ENCODE data around the gene BLZF1. TPM values are rescaled to one million over a fixed set of nuclear protein-coding genes. Genes with fewer than 3 reads are reported as not detected.
"Not testable (repeated sequence)": the region's sequence is repeated elsewhere in the genome, so short reads cannot be mapped to it uniquely, and the experiment has no call there.

The BLZF1 gene
- polyA plus RNA-seq, 3 donors: 4.4 to 15.1 (median 9.1) TPM

DNA sequence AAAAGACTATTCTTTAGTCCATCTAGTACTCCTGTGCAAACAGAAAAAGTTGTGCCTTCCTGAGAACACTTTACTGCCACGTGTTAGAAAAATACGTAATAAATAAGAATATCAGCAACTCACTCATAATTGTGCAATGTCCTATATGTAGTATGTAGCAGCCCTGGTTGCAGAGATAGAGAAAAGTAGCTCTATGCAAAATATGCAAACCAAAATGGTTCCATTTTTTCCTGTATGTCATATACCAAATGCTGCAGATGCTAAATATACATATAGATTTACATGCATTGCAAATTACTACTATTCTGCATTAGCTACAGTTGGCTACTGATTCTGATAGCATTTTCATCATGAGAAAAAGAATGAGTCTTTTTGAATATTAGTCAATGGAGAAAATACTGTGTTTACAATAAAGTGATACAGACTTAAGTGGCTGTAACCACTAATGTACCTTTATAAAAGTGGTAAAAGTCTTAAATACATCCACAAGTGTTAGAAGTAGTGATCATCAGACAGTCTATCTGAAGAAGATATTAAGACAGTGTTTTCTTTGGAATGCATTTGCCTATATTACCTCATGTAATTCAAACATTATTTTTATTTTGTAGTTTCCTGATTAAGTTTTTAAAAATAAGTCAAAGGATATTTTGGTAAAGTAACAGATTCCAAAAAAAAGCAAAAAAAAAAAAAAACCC is 20.2 kb upstream of the BLZF1 start:
- WGBS, 3 donors: 72 to 78% (median 75%) methylated on average over 2 of the region's 2 CpGs

GRCh38 chr1:169348383-169349036 is 19.5 kb upstream of the BLZF1 start:
- no peak overlapping the region for H3K27ac ChIP-seq (ENCODE audit: low read depth, low read length)
- WGBS, 3 donors: 42 to 50% (median 48%) methylated on average over 5 of the region's 5 CpGs

More for the DNA sequence above, 20.2 kb upstream of the BLZF1 start:
- no peak overlapping the region for H3K27ac ChIP-seq (ENCODE audit: low read depth, low read length)

DNA sequence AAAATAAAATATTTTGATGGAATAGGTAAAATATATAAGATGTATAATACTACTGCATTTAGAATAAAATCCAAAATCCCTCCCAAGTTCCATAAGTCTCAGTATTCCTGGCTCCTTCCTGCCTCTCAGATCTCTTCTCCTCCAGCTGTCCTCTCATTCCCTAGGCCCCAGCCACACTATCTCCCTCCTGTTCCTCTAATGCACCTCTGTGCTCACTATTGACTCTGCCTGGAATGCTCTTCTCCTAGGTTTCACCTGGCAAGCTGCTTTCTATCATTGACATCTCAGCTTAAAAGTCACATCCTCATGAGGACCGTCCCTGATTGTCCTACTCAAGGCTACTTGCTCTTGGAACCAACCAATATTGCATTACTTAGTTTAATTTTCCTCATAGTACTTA is 7.6 kb upstream of the BLZF1 start:
- 93 to 97% (median 96%) methylated on average over 1 of the region's 1 CpG for WGBS, 3 donors
- no peak overlapping the region for H3K27ac ChIP-seq (ENCODE audit: low read depth, low read length)

DNA sequence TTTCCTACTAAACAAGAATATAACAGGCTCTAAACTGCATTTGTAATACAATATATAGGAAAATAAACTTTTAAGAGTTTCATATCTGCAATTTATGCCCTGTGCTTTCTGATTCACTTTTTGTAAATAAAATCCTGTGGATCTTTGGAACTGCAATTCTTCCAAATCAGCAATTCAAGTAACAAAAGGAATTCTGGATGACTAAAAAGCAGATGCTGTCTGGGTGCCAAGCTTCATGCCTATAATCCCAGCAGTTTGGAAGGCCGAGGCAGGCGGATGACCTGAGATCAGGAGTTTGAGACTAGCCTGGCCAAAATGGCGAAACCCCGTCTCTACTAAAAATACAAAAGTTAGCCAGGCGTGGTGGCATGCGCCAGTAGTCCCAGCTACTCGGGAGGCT is 6.7 kb upstream of the BLZF1 start:
- H3K27ac ChIP-seq (ENCODE audit: low read depth, low read length): no peak overlapping the region
- WGBS, 3 donors: 78 to 97% (median 90%) methylated on average over 7 of the region's 7 CpGs

DNA sequence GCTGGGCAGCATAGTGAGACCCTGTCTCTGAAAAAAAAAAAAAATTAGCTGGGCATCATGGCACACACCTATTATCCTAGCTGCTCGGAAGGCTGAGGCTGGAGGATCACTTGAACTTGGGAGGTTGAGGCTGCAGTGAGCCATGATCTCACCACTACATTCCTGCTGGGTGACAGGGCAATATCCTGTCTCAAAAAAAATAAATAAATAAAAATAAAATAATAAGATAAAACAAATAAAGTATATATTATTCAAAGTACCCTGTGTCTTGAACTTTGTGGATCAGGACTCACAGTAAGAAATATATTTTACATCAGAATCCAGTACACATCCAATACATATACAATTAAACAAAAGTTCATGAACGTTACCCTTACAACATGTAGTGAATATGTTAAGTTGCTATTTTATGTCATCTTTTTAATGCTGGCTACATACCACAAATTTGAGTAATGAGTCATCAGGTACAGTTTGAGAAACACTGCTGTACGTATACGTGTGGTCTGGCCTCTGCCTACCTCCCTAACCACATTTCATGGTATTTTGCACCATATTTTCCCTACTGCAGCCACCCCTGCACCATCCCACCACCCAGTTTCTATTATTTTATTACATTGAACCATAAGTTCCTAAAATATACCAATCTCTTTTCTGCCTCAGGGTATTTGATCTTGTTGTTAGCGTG is 4.8 kb upstream of the BLZF1 start:
- H3K27ac ChIP-seq (ENCODE audit: low read depth, low read length): no peak overlapping the region
- WGBS, 3 donors: 78 to 91% (median 80%) methylated on average over 5 of the region's 5 CpGs

DNA sequence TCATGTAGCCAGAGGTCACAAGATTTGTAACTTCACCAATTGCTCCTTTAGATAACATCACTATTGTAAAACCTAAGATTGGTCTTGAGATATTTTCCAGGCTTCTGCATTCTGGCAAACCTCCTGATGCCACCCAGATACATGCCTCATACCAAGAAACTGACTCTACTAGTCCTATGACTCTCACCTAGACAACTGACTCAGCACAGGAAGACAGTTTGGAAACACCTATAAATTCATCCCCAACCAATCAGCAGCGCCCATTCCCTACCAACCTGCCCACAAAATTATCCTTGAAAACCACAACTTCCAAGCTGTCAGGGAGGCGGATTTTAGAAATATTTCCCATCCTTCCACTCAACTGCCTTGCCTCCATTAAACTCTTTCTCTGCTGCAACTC is 3.0 kb upstream of the BLZF1 start:
- H3K27ac ChIP-seq (ENCODE audit: low read depth, low read length): no peak overlapping the region
- 94 to 97% (median 94%) methylated on average over 2 of the region's 2 CpGs for WGBS, 3 donors

- no peak overlapping the region for H3K27ac ChIP-seq (ENCODE audit: low read depth, low read length)
- 5 to 12% (median 11%) methylated on average over 15 of the region's 15 CpGs for WGBS, 3 donors
Observed at GRCh38 chr1:169367096-169367685, 804 bp upstream of the BLZF1 start.

DNA sequence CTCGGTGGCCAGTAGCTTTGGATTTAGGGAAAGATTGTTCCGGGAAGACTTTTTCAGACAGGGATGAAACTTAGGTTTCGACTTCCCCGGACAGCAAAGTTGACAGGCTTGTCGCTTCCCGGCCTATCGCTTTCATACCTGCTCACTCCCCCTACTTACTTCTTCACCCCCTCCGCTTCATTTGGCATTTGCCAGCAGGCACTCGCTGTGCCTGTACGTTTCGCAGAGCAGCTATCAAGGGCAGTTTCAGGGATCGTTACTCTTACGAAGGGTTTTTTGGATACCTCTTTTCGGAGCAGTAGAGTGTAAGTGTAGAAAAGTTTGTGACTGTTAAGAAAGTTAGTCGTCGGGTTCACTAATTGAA is 393 bp downstream of the BLZF1 start:
- 0% methylated on average over 16 of the region's 16 CpGs for WGBS, 3 donors
- no peak overlapping the region for H3K27ac ChIP-seq (ENCODE audit: low read depth, low read length)

GRCh38 chr1:169371404-169371803 is 3.4 kb downstream of the BLZF1 start:
- no peak overlapping the region for H3K27ac ChIP-seq (ENCODE audit: low read depth, low read length)
- 39 to 63% (median 61%) methylated on average over 1 of the region's 1 CpG for WGBS, 3 donors

- H3K27ac ChIP-seq (ENCODE audit: low read depth, low read length): no peak overlapping the region
Observed at GRCh38 chr1:169381162-169381561, 13.2 kb downstream of the BLZF1 start.

DNA sequence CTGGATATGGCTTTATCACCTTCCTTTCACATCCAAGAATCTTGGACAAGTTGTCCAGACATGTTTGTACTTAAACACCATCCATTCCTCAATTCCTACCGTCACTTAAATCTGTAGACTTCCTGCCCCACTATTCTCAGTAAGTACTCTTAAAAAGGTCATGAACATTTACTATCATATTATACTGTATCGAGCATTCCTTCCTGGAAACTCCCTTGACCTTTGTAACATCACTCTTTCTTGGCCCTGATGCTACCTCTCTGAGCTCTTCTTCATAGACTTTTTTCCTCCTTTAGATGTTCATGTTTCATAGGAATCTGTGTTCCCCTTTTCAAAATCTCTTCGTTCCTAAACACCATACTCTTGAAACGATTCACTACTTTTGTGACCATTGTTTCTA is 15.5 kb downstream of the BLZF1 start:
- WGBS, 3 donors: 71 to 85% (median 73%) methylated on average over 4 of the region's 4 CpGs
- H3K27ac ChIP-seq (ENCODE audit: low read depth, low read length): no peak overlapping the region

- H3K27ac ChIP-seq (ENCODE audit: low read depth, low read length): no peak overlapping the region
Observed at GRCh38 chr1:169387399-169387798, 19.4 kb downstream of the BLZF1 start.

GRCh38 chr1:169390303-169390702 is 22.3 kb downstream of the BLZF1 start:
- H3K27ac ChIP-seq (ENCODE audit: low read depth, low read length): no peak overlapping the region

- 57 to 100% (median 79%) methylated on average over 1 of the region's 1 CpG for WGBS, 3 donors
- H3K27ac ChIP-seq (ENCODE audit: low read depth, low read length): no peak overlapping the region
Observed at GRCh38 chr1:169392406-169392805, 24.4 kb downstream of the BLZF1 start.

- 97 to 99% (median 98%) methylated on average over 3 of the region's 3 CpGs for WGBS, 3 donors
Observed at GRCh38 chr1:169395955-169396354, 28.0 kb downstream of the BLZF1 start.

GRCh38 chr1:169402578-169402977 is 34.6 kb downstream of the BLZF1 start:
- H3K27ac ChIP-seq (ENCODE audit: low read depth, low read length): not testable (repeated sequence)
- WGBS, 3 donors: 88 to 100% (median 89%) methylated on average over 1 of the region's 1 CpG

More at GRCh38 chr1:169395955-169396354, 28.0 kb downstream of the BLZF1 start:
- no peak overlapping the region for H3K27ac ChIP-seq (ENCODE audit: low read depth, low read length)

DNA sequence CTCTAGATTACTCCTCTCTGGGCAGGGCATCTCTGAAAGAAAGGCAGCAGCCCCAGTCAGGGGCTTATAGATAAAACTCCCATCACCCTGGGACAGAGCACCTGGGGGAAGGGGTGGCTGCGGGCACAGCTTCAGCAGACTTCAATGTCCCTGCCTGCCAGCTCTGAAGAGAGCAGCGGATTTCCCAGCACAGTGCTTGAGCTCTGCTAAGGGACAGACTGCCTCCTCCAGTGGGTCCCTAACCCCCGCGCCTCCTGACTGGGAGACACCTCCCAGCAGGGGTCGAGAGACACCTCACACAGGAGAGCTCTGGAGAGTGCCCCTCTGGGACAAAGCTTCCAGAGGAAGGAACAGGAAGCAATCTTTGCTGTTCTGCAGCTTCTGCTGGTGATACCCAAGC is 40.3 kb downstream of the BLZF1 start:
- H3K27ac ChIP-seq (ENCODE audit: low read depth, low read length): not testable (repeated sequence)
- 90 to 99% (median 95%) methylated on average over 5 of the region's 5 CpGs for WGBS, 3 donors

- no peak overlapping the region for H3K27ac ChIP-seq (ENCODE audit: low read depth, low read length)
- 84 to 95% (median 86%) methylated on average over 2 of the region's 2 CpGs for WGBS, 3 donors
Observed at GRCh38 chr1:169414952-169415351, 47.0 kb downstream of the BLZF1 start.

DNA sequence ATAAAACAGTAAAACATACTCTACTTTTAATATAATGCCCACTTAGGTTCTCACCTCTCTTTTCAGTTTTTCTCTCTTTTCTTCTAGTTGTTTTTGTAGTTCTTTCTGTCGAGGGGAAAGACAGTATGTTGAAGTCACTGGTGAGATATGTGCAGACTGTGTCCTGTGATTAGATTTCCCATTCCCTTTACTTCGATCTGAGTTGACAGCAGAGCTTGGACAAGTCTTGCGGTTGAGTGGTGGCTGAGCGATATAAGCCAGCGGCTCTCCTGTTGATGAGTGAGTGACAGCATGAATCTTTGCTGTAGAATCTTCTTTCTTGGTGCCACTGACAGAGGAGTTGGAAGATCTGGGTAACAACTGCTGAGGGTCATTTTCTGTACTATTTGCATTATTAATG is 53.3 kb downstream of the BLZF1 start:
- no peak overlapping the region for H3K27ac ChIP-seq (ENCODE audit: low read depth, low read length)
- WGBS, 3 donors: 80 to 92% (median 91%) methylated on average over 5 of the region's 5 CpGs
